BLaER1 treated with 17β-estradiol and CSF1 and Interleukin-3, amounts not matched to agents 10 nM and 100 nM (cell line): Measurements from ENCODE around the gene MADCAM1.

Experiments
- H3K27ac ChIP-seq, 11 experiments: shearing (Covaris generic); formaldehyde crosslinking; 2 replicates each; pipeline ENCODE4 v1.8.1; 2022
- H3K27me3 ChIP-seq, 11 experiments: shearing (Covaris generic); formaldehyde crosslinking; 2 replicates each; pipeline ENCODE4 v1.8.1; 2022
- H3K36me3 ChIP-seq, 11 experiments: shearing (Covaris generic); formaldehyde crosslinking; 2 replicates each; pipeline ENCODE4 v1.8.1; 2022
- H3K4me1 ChIP-seq, 10 experiments: shearing (Covaris generic); formaldehyde crosslinking; 2 replicates each; pipeline ENCODE4 v1.8.1; 2022
- H3K4me2 ChIP-seq, 11 experiments: shearing (Covaris generic); formaldehyde crosslinking; 2 replicates each; pipeline ENCODE4 v1.8.1; 2022
- H3K4me3 ChIP-seq, 10 experiments: shearing (Covaris generic); formaldehyde crosslinking; 2 replicates each; pipeline ENCODE4 v1.8.1; 2022
- H3K9ac ChIP-seq, 11 experiments: shearing (Covaris generic); formaldehyde crosslinking; 2 replicates each; pipeline ENCODE4 v1.8.1; 2022
- H3K9me3 ChIP-seq, 11 experiments: shearing (Covaris generic); formaldehyde crosslinking; replicated peaks in 1 of 11; 2 replicates each; pipeline ENCODE4 v1.8.1; 2022
- H4K20me1 ChIP-seq, 11 experiments: shearing (Covaris generic); formaldehyde crosslinking; 2 replicates each; pipeline ENCODE4 v1.8.1; 2022
- Cebpa-rat ChIP-seq, 11 experiments: shearing (Covaris generic); IDR thresholded peaks; 2 replicates each; pipeline ENCODE4 v1.8.1; 2022

MADCAM1 gene

GRCh38 chr19:498511-498891, 2.2 kb downstream of the MADCAM1 start:
- Histone ChIP-seq H3K36me3 (no peaks in the 10 kb centered on the region), H3K9me3 (peaks cover 0 to 23% (median 3%) of the 10 kb centered on the region in 11 experiments; a peak in 11 of 22 replicates), H3K4me2 (peak overlapping the region in 9 of 11 experiments; percentile 24 to 83 (median 76); a peak in 17 of 22 replicates), H3K4me1 (peaks cover 8 to 48% (median 35%) of the 10 kb centered on the region in 10 experiments), H3K4me3 (peak overlapping the region in 4 of 10 experiments; percentile 34 to 50 (median 45); a peak in 4 of 20 replicates), H4K20me1 (peaks cover 0 to 7% (median 0%) of the 10 kb centered on the region in 11 experiments; a peak in 2 of 22 replicates), H3K9ac (peak overlapping the region in 5 of 11 experiments; percentile 26 to 64 (median 49); a peak in 6 of 22 replicates), H3K27me3 (peaks cover 33 to 56% (median 38%) of the 10 kb centered on the region in 11 experiments), H3K27ac (no peak overlapping the region)
- TF ChIP-seq Cebpa-rat (IDR thresholded peaks at IDR 0.05): no peak

DNA sequence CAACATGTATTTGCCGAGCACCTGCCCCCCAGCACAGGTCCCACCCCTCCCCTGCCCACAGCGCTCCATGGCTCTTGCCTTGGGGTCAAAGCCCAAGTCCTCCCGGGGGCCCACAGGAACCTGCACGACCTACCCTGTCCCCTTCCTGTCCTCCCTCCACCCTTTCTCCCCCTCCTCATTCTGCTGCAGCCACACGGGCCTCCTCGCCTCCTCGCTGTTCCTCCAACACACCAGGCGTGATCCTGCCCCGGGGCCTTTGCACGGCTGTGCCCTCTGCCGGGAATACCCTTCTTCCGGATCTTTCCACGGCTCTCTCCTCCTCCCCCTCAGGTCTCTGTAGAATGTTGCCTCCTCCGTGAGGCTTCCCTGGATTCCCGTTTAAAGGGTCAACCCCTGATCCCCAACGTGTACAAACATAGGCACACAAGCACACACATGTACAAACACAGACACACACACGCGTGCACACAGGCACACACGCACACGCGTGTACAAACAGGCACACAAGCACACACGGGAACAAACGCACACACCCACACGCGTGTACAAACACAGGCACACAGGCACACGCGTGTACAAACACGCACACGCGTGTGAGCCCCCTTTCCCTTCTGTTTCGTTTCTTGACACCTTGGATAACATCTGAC, 2.8 kb downstream of the MADCAM1 start:
- no peak for TF ChIP-seq Cebpa-rat (IDR thresholded peaks at IDR 0.05)
- peaks cover 8 to 52% (median 35%) of the 10 kb centered on the region in 10 experiments for H3K4me1 ChIP-seq
- H3K4me2 ChIP-seq: peak overlapping the region in 1 of 11 experiments; percentile 10; a peak in 4 of 22 replicates
- H3K9me3 ChIP-seq: peaks cover 0 to 24% (median 3%) of the 10 kb centered on the region in 11 experiments; a peak in 11 of 22 replicates
- no peak overlapping the region for H3K4me3 ChIP-seq
- no peaks in the 10 kb centered on the region for H3K36me3 ChIP-seq
- no peak overlapping the region for H3K9ac ChIP-seq
- H3K27ac ChIP-seq: no peak overlapping the region
- peaks cover 33 to 54% (median 38%) of the 10 kb centered on the region in 11 experiments for H3K27me3 ChIP-seq
- peaks cover 0 to 7% (median 0%) of the 10 kb centered on the region in 11 experiments; a peak in 2 of 22 replicates for H4K20me1 ChIP-seq

DNA sequence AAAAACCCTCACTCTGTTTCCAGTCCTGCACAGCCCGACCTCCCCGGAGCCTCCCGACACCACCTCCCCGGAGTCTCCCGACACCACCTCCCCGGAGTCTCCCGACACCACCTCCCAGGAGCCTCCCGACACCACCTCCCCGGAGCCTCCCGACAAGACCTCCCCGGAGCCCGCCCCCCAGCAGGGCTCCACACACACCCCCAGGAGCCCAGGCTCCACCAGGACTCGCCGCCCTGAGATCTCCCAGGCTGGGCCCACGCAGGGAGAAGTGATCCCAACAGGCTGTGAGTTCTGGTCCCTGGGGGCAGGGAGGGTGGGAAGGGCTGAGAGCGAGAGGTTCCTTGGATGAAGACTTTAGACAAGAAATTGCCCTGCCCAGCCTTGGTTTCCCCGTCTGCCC, 5.4 kb downstream of the MADCAM1 start:
- Histone ChIP-seq H3K4me3 (no peak overlapping the region; a peak in 1 of 20 replicates), H3K9ac (no peak overlapping the region), H3K36me3 (no peaks in the 10 kb centered on the region), H4K20me1 (peaks cover 0 to 7% (median 0%) of the 10 kb centered on the region in 11 experiments; a peak in 2 of 22 replicates), H3K27ac (peak overlapping the region in 4 of 11 experiments; percentile 68 to 75 (median 71); a peak in 7 of 22 replicates), H3K4me2 (peak overlapping the region in 5 of 11 experiments; percentile 10 to 69 (median 61); a peak in 9 of 22 replicates), H3K27me3 (peaks cover 20 to 29% (median 24%) of the 10 kb centered on the region in 11 experiments), H3K4me1 (peaks cover 19 to 63% (median 44%) of the 10 kb centered on the region in 10 experiments), H3K9me3 (peaks cover 0 to 24% (median 3%) of the 10 kb centered on the region in 11 experiments; a peak in 11 of 22 replicates)
- no peak for TF ChIP-seq Cebpa-rat (IDR thresholded peaks at IDR 0.05)

GRCh38 chr19:504616-505015, 8.3 kb downstream of the MADCAM1 start:
- Histone ChIP-seq H3K4me1 (peaks cover 34 to 72% (median 54%) of the 10 kb centered on the region in 10 experiments), H3K4me2 (0 out of 22 replicates have a peak overlapping the region, but pooled peaks of 1 of the 11 experiments have one; percentile 99), H3K27me3 (peaks cover 0 to 1% (median under 1%) of the 10 kb centered on the region in 11 experiments; a peak in 11 of 22 replicates), H3K9me3 (peaks cover 0 to 24% (median 3%) of the 10 kb centered on the region in 11 experiments; a peak in 11 of 22 replicates), H4K20me1 (peaks cover 0 to 18% (median 0%) of the 10 kb centered on the region in 11 experiments; a peak in 7 of 22 replicates), H3K4me3 (no peak overlapping the region), H3K27ac (peak overlapping the region in 6 of 11 experiments; percentile 6 to 98 (median 92); a peak in 7 of 22 replicates), H3K9ac (peak overlapping the region in 1 of 11 experiments; percentile 9; a peak in 1 of 22 replicates), H3K36me3 (peaks cover 0 to 9% (median 7%) of the 10 kb centered on the region in 11 experiments; a peak in 10 of 22 replicates)
- no peak for TF ChIP-seq Cebpa-rat (IDR thresholded peaks at IDR 0.05)

GRCh38 chr19:506404-507285, 10.4 kb downstream of the MADCAM1 start:
- TF ChIP-seq Cebpa-rat (IDR thresholded peaks at IDR 0.05): no peak
- peak overlapping the region; percentile 90 to 99 (median 95) for H3K9ac ChIP-seq

GRCh38 chr19:507286-508203, 11.3 kb downstream of the MADCAM1 start, which contains the start of gene TPGS1:
TSS of gene TPGS1 (plus strand) at chr19:507497. CDS start at chr19:507507, 10 bp downstream.
- peaks cover 63 to 83% (median 69%) of the 10 kb centered on the region in 10 experiments for H3K4me1 ChIP-seq
- peak within 1 kb of the TSS; percentile 91 to 98 (median 93) for H3K27ac ChIP-seq
- H3K4me2 ChIP-seq: peak within 1 kb of the TSS; percentile 90 to 100 (median 99)
- H4K20me1 ChIP-seq: peaks cover 0 to 40% (median 18%) of the 10 kb centered on the region in 11 experiments; a peak in 17 of 22 replicates
- H3K9ac ChIP-seq: peak within 1 kb of the TSS; percentile 90 to 99 (median 95)
- no peaks in the 10 kb centered on the region for H3K27me3 ChIP-seq
- no peak for TF ChIP-seq Cebpa-rat (IDR thresholded peaks at IDR 0.05)
- H3K36me3 ChIP-seq: peaks cover 0 to 12% (median 9%) of the 10 kb centered on the region in 11 experiments; a peak in 10 of 22 replicates
- H3K4me3 ChIP-seq: peak within 1 kb of the TSS; percentile 84 to 97 (median 92)
- H3K9me3 ChIP-seq: peaks cover 0 to 11% (median 0%) of the 10 kb centered on the region in 11 experiments; a peak in 10 of 22 replicates

More at GRCh38 chr19:506404-507285, 10.4 kb downstream of the MADCAM1 start:
- Histone ChIP-seq H3K9me3 (peaks cover 0 to 20% (median 3%) of the 10 kb centered on the region in 11 experiments; a peak in 11 of 22 replicates), H3K4me1 (peaks cover 54 to 83% (median 67%) of the 10 kb centered on the region in 10 experiments), H3K4me2 (peak overlapping the region; percentile 74 to 100 (median 90)), H3K4me3 (peak overlapping the region; percentile 84 to 97 (median 92)), H4K20me1 (peaks cover 0 to 31% (median 9%) of the 10 kb centered on the region in 11 experiments; a peak in 14 of 22 replicates), H3K36me3 (peaks cover 0 to 12% (median 9%) of the 10 kb centered on the region in 11 experiments; a peak in 10 of 22 replicates), H3K27me3 (no peaks in the 10 kb centered on the region), H3K27ac (peak overlapping the region; percentile 91 to 98 (median 93))
